Measurements from ENCODE around the gene RTL10. TPM values are rescaled to one million over a fixed set of nuclear protein-coding genes. Genes with fewer than 3 reads are reported as not detected.

Gene RTL10
- total and polyA plus RNA-seq, 2 experiments from 2014 or later, result 13.0 to 15.9 TPM

DNA sequence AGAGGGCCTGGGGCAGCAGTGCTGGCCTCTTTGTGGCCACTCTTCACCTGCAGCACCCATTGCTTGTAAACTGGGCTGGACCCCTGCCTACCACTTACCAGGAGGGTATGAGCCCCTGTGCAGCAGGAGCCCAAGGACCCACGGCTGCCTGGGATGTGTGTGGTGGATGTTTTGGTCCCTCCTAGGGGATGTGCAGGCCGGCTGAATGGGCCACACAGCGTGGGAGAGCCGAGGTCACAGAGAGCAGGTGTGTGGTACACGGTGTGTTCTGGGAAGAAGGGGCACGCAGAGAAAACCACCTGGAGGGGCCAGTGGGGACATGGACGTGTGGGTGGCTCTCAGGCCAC lies 19.3 kb upstream of the RTL10 start:
- H3K27ac ChIP-seq, result no peak overlapping the region
- H3K9me2 ChIP-seq (replicated peaks; ENCODE audit: insufficient read depth), result no peaks in the 10 kb centered on the region
- H3K4me2 ChIP-seq, result no peak overlapping the region
- peaks cover 3% of the 10 kb centered on the region for H3K4me1 ChIP-seq (ENCODE audit: insufficient read depth)
- DNase-seq (ENCODE audit: low spot score), result no peak
- no peak overlapping the region for H2AFZ ChIP-seq
- no peaks in the 10 kb centered on the region for H3K36me3 ChIP-seq (replicated peaks; ENCODE audit: insufficient read depth, low read depth)
- 91% methylated on average over 7 of the region's 7 CpGs for WGBS (ENCODE audit: low lambda C conversion rate, missing lambda C conversion rate)
- TF ChIP-seq EZH2phosphoT487 (IDR thresholded peaks at IDR 0.05; ENCODE audit: low read depth, severe bottlenecking, unreplicated experiment) (no peak), EZH2 (IDR thresholded peaks at IDR 0.05; ENCODE audit: borderline replicate concordance) (no peak)
- H4K20me1 ChIP-seq (ENCODE audit: insufficient read depth, poor library complexity, severe bottlenecking), result no peaks in the 10 kb centered on the region
- no peaks in the 10 kb centered on the region for H3K9me3 ChIP-seq (ENCODE audit: low read depth)
- no peaks in the 10 kb centered on the region for H3K79me2 ChIP-seq
- H3K27me3 ChIP-seq, result no peaks in the 10 kb centered on the region
- no peak overlapping the region for H3K4me3 ChIP-seq

DNA sequence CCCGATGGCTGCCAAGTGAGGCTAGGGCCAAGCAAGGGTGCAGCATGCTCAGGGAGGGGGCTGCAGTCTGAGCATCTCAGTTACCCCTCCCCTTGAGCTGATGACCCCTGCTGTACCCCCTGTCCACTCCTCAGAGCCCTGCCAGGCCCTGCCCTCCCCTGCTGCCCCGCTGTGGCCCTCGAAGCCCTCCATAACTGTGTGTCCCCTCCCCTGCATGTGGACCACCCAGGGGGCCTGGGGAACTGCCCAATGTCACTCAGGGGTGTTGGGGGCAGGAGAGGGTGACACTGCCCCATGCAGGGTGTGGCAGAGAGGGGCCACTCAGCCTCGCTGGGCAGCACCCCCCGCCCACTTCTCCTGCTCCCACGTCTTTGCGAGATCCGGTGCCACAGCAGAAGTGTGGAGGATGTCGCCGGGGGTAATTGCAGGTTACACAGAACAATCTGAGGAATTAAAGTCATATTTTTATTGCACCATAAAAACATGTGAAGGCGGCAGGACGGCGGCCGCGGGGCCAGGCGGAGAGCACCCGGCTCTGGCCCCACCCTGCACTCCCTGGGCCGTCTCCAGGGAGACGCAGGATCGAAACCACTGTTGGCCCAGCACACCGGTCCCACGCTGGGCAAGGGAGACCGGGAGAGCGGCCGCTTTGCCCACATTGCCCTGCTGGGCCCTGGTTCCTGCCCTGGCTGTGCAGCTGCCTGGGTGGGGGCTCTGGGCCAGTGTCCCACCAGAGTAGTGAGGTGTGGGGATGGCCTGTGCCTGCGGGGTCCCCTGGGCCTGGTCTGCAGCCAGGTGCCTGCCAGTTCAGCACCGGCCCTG lies 18.7 kb upstream of the RTL10 start:
- H3K4me3 ChIP-seq, result no peak overlapping the region
- WGBS (ENCODE audit: low lambda C conversion rate, missing lambda C conversion rate), result 87% methylated on average over 25 of the region's 27 CpGs
- H3K27me3 ChIP-seq, result no peaks in the 10 kb centered on the region
- H3K36me3 ChIP-seq (replicated peaks; ENCODE audit: insufficient read depth, low read depth), result no peaks in the 10 kb centered on the region
- H3K9me2 ChIP-seq (replicated peaks; ENCODE audit: insufficient read depth), result no peaks in the 10 kb centered on the region
- H3K4me1 ChIP-seq (ENCODE audit: insufficient read depth), result peaks cover 3% of the 10 kb centered on the region
- H4K20me1 ChIP-seq (ENCODE audit: insufficient read depth, poor library complexity, severe bottlenecking), result no peaks in the 10 kb centered on the region
- H3K79me2 ChIP-seq, result no peaks in the 10 kb centered on the region
- no peak for TF ChIP-seq EZH2 (IDR thresholded peaks at IDR 0.05; ENCODE audit: borderline replicate concordance)
- TF ChIP-seq, protein P1, sequence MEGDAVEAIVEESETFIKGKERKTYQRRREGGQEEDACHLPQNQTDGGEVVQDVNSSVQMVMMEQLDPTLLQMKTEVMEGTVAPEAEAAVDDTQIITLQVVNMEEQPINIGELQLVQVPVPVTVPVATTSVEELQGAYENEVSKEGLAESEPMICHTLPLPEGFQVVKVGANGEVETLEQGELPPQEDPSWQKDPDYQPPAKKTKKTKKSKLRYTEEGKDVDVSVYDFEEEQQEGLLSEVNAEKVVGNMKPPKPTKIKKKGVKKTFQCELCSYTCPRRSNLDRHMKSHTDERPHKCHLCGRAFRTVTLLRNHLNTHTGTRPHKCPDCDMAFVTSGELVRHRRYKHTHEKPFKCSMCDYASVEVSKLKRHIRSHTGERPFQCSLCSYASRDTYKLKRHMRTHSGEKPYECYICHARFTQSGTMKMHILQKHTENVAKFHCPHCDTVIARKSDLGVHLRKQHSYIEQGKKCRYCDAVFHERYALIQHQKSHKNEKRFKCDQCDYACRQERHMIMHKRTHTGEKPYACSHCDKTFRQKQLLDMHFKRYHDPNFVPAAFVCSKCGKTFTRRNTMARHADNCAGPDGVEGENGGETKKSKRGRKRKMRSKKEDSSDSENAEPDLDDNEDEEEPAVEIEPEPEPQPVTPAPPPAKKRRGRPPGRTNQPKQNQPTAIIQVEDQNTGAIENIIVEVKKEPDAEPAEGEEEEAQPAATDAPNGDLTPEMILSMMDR (IDR thresholded peaks at IDR 0.05; ENCODE audit: poor library complexity), result no peak
- no peak for TF ChIP-seq EZH2phosphoT487 (IDR thresholded peaks at IDR 0.05; ENCODE audit: low read depth, severe bottlenecking, unreplicated experiment)
- DNase-seq (ENCODE audit: low spot score), result no peak
- no peak overlapping the region for H2AFZ ChIP-seq
- H3K27ac ChIP-seq, result no peak overlapping the region
- H3K9me3 ChIP-seq (ENCODE audit: low read depth), result no peaks in the 10 kb centered on the region
- H3K4me2 ChIP-seq, result no peak overlapping the region

DNA sequence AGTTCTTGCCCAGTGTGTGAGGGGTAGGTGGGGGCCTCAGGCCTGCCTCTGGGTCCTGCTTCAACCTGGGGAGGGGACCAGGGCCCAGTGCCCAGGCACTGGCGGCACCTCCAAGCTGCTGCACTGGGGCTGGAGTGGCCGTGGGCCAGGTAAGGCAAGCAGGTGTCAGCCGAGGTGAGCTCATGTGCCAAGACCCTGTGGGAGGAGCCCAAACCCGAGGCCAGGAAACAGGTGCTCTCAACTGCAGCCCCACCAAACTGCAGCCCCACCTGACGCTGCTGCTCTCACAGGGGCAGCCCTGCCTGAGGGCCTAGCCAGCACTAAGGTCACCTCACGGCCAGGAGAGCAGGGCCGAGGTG lies 18.1 kb upstream of the RTL10 start:
- Histone ChIP-seq H3K27ac (no peak overlapping the region), H3K4me2 (no peak overlapping the region), H3K36me3 (replicated peaks; ENCODE audit: insufficient read depth, low read depth) (no peaks in the 10 kb centered on the region), H2AFZ (no peak overlapping the region), H3K9me2 (replicated peaks; ENCODE audit: insufficient read depth) (no peaks in the 10 kb centered on the region), H3K4me1 (ENCODE audit: insufficient read depth) (peaks cover 3% of the 10 kb centered on the region), H3K79me2 (no peaks in the 10 kb centered on the region), H4K20me1 (ENCODE audit: insufficient read depth, poor library complexity, severe bottlenecking) (no peaks in the 10 kb centered on the region), H3K27me3 (no peaks in the 10 kb centered on the region), H3K9me3 (ENCODE audit: low read depth) (no peaks in the 10 kb centered on the region), H3K4me3 (no peak overlapping the region)
- WGBS (ENCODE audit: low lambda C conversion rate, missing lambda C conversion rate), result 79% methylated on average over 7 of the region's 7 CpGs
- TF ChIP-seq, protein P1 (IDR thresholded peaks at IDR 0.05; ENCODE audit: poor library complexity), result no peak
- no peak for DNase-seq (ENCODE audit: low spot score)

DNA sequence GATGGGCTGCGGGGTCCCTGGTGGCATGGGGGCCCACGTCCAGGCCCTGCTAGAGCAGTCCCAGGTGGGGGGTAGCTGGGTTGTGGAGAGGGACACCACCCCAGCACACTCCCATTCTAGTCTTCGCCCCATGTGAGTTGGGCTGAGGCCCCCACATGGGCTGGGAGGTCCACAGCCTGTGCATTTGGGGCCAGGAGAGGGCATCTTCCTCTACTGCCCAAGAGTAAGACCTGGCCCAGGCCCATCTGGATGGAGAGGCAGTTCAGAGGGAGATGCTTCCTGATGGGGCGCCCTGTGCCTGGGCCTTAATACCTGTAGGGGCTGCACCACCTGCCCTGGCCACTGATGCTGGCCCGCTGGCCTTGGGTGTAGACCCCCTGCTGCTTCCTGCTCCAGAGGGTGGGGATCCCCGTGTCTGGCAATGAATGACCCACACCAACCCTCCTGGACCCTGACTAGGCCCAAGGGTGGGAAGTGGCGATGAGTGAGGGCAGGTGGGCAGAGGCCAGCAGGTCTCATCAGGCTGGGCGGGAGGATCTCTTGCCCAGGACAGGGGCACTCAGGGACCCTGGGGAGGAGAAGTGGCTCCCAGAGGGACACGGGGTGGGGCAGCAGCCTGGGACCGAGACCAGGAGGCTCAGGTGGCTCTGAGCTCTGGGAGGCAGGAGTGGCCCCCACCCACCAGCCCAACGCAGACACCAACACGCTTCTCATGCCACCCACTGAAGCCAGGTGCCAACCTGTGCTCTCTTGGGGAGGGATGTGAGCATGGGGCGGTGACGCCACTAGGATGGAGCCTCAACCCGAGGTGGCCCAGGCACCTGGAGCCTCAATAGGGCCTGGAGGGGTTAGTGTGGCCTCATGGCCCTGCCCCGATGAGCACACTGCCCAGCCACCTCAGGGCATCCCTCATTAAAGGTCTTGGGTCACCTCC lies 17.4 kb upstream of the RTL10 start:
- TF ChIP-seq EZH2 (IDR thresholded peaks at IDR 0.05; ENCODE audit: borderline replicate concordance) (no peak), EZH2phosphoT487 (IDR thresholded peaks at IDR 0.05; ENCODE audit: low read depth, severe bottlenecking, unreplicated experiment) (no peak)
- TF ChIP-seq, protein P1 (IDR thresholded peaks at IDR 0.05; ENCODE audit: poor library complexity), result no peak
- Histone ChIP-seq H3K4me1 (ENCODE audit: insufficient read depth) (peaks cover 3% of the 10 kb centered on the region), H4K20me1 (ENCODE audit: insufficient read depth, poor library complexity, severe bottlenecking) (no peaks in the 10 kb centered on the region), H2AFZ (no peak overlapping the region), H3K36me3 (replicated peaks; ENCODE audit: insufficient read depth, low read depth) (no peaks in the 10 kb centered on the region), H3K27ac (no peak overlapping the region), H3K79me2 (no peaks in the 10 kb centered on the region), H3K27me3 (no peaks in the 10 kb centered on the region), H3K9me2 (replicated peaks; ENCODE audit: insufficient read depth) (no peaks in the 10 kb centered on the region), H3K4me2 (no peak overlapping the region), H3K9me3 (ENCODE audit: low read depth) (no peaks in the 10 kb centered on the region), H3K4me3 (no peak overlapping the region)
- 95% methylated on average over 16 of the region's 16 CpGs for WGBS (ENCODE audit: low lambda C conversion rate, missing lambda C conversion rate)
- no peak for DNase-seq (ENCODE audit: low spot score)
